ENCODE results near the gene MIB2.

MIB2 gene

GRCh38 chr1:1598051-1598719, 17.1 kb upstream of the MIB2 start:
- H3K4me3 ChIP-seq (replicated peaks; ENCODE audit: insufficient read depth, low read length): no peak overlapping the region
- H3K27ac ChIP-seq (replicated peaks): no peak overlapping the region
- peaks cover 8% of the 10 kb centered on the region for H3K27me3 ChIP-seq (ENCODE audit: insufficient read depth, poor library complexity, severe bottlenecking)
- no peak for DNase-seq (ENCODE audit: low read depth in 1 of 2, low spot score in 1 of 2)
- no peak for TF ChIP-seq POLR2AphosphoS5 (IDR thresholded peaks at IDR 0.05; ENCODE audit: low read depth)
- no peak for TF ChIP-seq REST (IDR thresholded peaks at IDR 0.05; ENCODE audit: insufficient replicate concordance, low read depth)

- Histone ChIP-seq H3K4me3 (replicated peaks; ENCODE audit: insufficient read depth, low read length) (no peak overlapping the region), H3K27ac (replicated peaks) (no peak overlapping the region), H3K27me3 (ENCODE audit: insufficient read depth, poor library complexity, severe bottlenecking) (peaks cover 8% of the 10 kb centered on the region)
- TF ChIP-seq GABPA (IDR thresholded peaks at IDR 0.05; ENCODE audit: low read depth): no peak
- TF ChIP-seq CTCF (IDR thresholded peaks at IDR 0.05; ENCODE audit: insufficient read depth, low read length): no peak
- no peak for TF ChIP-seq POLR2AphosphoS5 (IDR thresholded peaks at IDR 0.05; ENCODE audit: low read depth)
- no peak for TF ChIP-seq SPI1 (IDR thresholded peaks at IDR 0.05; ENCODE audit: borderline replicate concordance, low read depth)
- TF ChIP-seq REST (IDR thresholded peaks at IDR 0.05; ENCODE audit: insufficient replicate concordance, low read depth): no peak
- DNase-seq (ENCODE audit: low read depth in 1 of 2, low spot score in 1 of 2): no peak
These were observed 16.6 kb upstream of the MIB2 start for GRCh38 chr1:1598720-1599029.

- no peak overlapping the region; the same call in 1 of the 2 replicates for H3K4me3 ChIP-seq (replicated peaks; ENCODE audit: insufficient read depth, low read length)
- peaks cover 8% of the 10 kb centered on the region for H3K27me3 ChIP-seq (ENCODE audit: insufficient read depth, poor library complexity, severe bottlenecking)
- DNase-seq (ENCODE audit: low read depth in 1 of 2, low spot score in 1 of 2): peak in 1 of 2 experiments; percentile 40
- no peak for TF ChIP-seq SPI1 (IDR thresholded peaks at IDR 0.05; ENCODE audit: borderline replicate concordance, low read depth)
- no peak for TF ChIP-seq CTCF (IDR thresholded peaks at IDR 0.05; ENCODE audit: insufficient read depth, low read length)
- TF ChIP-seq GABPA (IDR thresholded peaks at IDR 0.05; ENCODE audit: low read depth): no peak
- TF ChIP-seq REST (IDR thresholded peaks at IDR 0.05; ENCODE audit: insufficient replicate concordance, low read depth): no peak
- no peak for TF ChIP-seq POLR2AphosphoS5 (IDR thresholded peaks at IDR 0.05; ENCODE audit: low read depth)
- H3K27ac ChIP-seq (replicated peaks): no peak overlapping the region
These were observed 16.0 kb upstream of the MIB2 start for GRCh38 chr1:1599030-1599934.

Measured in HL-60 (cell line).